ENCODE measurements around the gene TAB3.

Gene TAB3

GRCh38 chrX:30779453-30780030, 109.5 kb downstream of the TAB3 start:
- no peak overlapping the region for H3K27ac ChIP-seq
- TF ChIP-seq CTCF (conservative IDR thresholded peaks at IDR 0.05), result no peak

GRCh38 chrX:30777575-30777974, 111.5 kb downstream of the TAB3 start:
- H3K27ac ChIP-seq, result no peak overlapping the region
- TF ChIP-seq CTCF (conservative IDR thresholded peaks at IDR 0.05), result no peak

Data from VCaP (cell line).